Measurements from ENCODE around the gene THRB.
A peak's percentile ranks its signal among the peaks of the same experiment; 100 is the strongest.

Gene THRB

DNA sequence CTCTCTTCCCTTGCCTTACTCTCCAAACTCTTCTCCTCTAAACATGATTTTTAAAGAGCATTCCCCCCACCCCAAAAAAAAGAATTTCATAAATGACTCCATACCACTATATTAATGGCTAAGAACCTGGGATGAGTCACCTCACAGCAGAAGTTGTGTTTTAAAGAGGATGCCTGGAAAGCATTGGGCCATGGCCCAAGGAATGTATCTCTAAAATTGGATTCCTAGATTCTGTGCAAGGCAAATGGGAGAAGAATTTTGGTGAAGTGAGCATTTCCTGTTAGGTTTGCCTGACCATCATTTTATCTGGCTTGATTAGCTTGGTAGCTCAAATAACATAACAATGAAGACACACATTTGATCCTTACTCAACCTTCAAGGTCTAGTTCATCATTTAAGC lies 298.1 kb downstream of the THRB start:
- DNase-seq (ENCODE audit: low read depth) = no peak
- no peak overlapping the region for H3K4me3 ChIP-seq (ENCODE audit: low read depth, low read length)
- no peak for TF ChIP-seq MYC (IDR thresholded peaks at IDR 0.05; ENCODE audit: low read depth, low read length)
- TF ChIP-seq, protein P1, sequence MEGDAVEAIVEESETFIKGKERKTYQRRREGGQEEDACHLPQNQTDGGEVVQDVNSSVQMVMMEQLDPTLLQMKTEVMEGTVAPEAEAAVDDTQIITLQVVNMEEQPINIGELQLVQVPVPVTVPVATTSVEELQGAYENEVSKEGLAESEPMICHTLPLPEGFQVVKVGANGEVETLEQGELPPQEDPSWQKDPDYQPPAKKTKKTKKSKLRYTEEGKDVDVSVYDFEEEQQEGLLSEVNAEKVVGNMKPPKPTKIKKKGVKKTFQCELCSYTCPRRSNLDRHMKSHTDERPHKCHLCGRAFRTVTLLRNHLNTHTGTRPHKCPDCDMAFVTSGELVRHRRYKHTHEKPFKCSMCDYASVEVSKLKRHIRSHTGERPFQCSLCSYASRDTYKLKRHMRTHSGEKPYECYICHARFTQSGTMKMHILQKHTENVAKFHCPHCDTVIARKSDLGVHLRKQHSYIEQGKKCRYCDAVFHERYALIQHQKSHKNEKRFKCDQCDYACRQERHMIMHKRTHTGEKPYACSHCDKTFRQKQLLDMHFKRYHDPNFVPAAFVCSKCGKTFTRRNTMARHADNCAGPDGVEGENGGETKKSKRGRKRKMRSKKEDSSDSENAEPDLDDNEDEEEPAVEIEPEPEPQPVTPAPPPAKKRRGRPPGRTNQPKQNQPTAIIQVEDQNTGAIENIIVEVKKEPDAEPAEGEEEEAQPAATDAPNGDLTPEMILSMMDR (IDR thresholded peaks at IDR 0.05; ENCODE audit: low read depth, low read length) = no peak
- TF ChIP-seq POLR2A (IDR thresholded peaks at IDR 0.05; ENCODE audit: extremely low read depth, insufficient read length) = no peak
- TF ChIP-seq, protein P2, sequence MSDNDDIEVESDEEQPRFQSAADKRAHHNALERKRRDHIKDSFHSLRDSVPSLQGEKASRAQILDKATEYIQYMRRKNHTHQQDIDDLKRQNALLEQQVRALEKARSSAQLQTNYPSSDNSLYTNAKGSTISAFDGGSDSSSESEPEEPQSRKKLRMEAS (IDR thresholded peaks at IDR 0.05; ENCODE audit: low read depth, low read length) = no peak

DNA sequence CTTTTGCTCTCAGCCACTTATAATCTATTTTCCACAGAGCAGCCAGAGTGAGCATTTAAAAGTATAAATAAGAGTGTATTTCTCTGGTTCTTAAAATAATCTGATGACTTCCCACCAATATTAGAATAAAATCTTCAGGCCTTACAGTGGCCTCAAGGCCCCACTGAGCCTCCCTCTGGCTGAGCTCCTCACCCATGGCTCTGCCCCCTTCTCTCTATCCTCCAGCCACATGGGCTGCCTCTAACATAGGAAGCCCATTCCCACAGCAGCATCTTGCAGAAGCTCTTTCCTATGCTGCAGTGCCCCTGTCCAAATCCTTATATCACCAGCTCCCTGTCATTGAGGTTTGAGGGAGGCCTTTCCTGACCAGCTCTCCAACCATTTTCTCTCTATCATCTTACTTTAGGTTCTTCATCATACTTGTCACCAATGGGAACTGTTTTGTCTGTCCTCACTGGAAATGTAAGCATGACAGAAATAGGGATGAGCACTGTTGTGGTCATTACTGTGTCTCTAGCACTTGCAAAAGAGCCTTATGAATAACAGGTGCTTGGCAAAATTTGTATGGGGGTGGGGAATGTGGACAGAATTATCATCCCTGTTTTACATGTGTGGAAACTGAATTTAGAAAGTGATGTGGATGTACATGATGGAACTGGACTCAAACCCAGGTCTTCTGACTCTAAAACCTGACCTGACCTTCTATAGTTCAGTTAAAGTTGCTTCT lies 299.0 kb downstream of the THRB start:
- TF ChIP-seq POLR2A (IDR thresholded peaks at IDR 0.05; ENCODE audit: extremely low read depth, insufficient read length) = no peak
- TF ChIP-seq MYC (IDR thresholded peaks at IDR 0.05; ENCODE audit: low read depth, low read length) = no peak
- TF ChIP-seq, protein P2 (IDR thresholded peaks at IDR 0.05; ENCODE audit: low read depth, low read length) = no peak
- TF ChIP-seq, protein P1 (IDR thresholded peaks at IDR 0.05; ENCODE audit: low read depth, low read length) = no peak
- no peak for DNase-seq (ENCODE audit: low read depth)
- H3K4me3 ChIP-seq (ENCODE audit: low read depth, low read length) = no peak overlapping the region

GRCh38 chr3:24192469-24193056 lies 302.1 kb downstream of the THRB start:
- no peak for DNase-seq (ENCODE audit: low read depth)
- TF ChIP-seq, protein P2 (IDR thresholded peaks at IDR 0.05; ENCODE audit: low read depth, low read length) = no peak
- no peak overlapping the region for H3K4me3 ChIP-seq (ENCODE audit: low read depth, low read length)

GRCh38 chr3:24191801-24192403 lies 302.7 kb downstream of the THRB start:
- TF ChIP-seq, protein P2 (IDR thresholded peaks at IDR 0.05; ENCODE audit: low read depth, low read length) = no peak
- TF ChIP-seq, protein P1 (IDR thresholded peaks at IDR 0.05; ENCODE audit: low read depth, low read length) = no peak
- TF ChIP-seq MYC (IDR thresholded peaks at IDR 0.05; ENCODE audit: low read depth, low read length) (no peak), POLR2A (IDR thresholded peaks at IDR 0.05; ENCODE audit: extremely low read depth, insufficient read length) (no peak)
- DNase-seq (ENCODE audit: low read depth) = no peak
- no peak overlapping the region for H3K4me3 ChIP-seq (ENCODE audit: low read depth, low read length)

DNA sequence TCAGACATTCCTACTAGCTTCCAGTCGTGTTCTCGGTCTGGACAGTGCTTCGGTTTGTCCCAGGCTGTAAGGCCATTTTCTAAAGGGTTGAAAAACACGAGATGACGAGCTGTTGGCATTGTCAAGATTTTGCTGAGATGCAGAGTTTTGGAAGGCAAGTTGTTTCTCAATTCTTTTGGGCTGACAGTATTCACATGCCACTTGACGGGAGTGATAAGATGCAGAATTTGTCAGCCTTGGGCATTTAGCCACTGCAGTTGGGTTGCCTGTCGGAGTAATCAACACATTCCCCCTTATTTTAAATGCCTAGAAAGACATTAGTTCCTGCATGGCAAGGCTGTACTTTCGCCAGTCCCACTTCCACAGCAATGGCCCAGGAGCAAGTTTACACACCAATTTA lies 304.4 kb downstream of the THRB start:
- DNase-seq (ENCODE audit: low read depth) = no peak
- no peak overlapping the region for H3K4me3 ChIP-seq (ENCODE audit: low read depth, low read length)
- TF ChIP-seq POLR2A (IDR thresholded peaks at IDR 0.05; ENCODE audit: extremely low read depth, insufficient read length) = no peak

DNA sequence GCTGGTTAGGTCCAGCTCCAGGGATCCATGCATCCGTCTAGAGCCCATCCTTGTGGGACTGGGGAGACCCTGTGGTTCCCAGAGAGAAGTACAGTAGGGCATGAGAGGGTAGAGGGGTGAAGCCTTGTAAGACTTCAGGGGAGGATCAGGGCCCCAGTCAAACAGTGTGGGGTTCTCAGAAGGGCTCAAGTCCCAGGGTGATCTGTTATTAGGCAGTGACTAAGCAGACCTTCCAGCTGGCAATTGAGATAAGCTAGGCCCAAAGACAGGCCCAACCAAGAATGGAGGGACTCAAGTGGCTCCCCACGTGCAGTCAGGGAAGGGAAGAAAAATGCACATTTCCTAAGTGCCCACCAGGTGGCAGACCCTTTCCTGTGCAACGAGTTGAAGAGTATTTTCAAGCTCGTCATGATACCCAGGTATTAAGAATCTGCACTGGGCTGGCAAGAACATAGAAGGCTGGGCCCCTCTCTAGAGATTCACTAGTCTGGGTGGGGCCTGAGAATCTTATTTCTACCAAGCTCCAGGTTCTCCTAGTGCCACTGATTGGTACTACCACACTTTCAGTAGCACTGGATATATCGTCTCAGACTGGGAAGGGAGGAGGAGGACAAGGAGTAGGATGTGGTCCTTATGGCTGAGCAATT lies 308.8 kb downstream of the THRB start:
- peak; percentile 59 for DNase-seq (ENCODE audit: low read depth)
- no peak overlapping the region for H3K4me3 ChIP-seq (ENCODE audit: low read depth, low read length)
- TF ChIP-seq POLR2A (IDR thresholded peaks at IDR 0.05; ENCODE audit: extremely low read depth, insufficient read length) = no peak
- TF ChIP-seq, protein P1 (IDR thresholded peaks at IDR 0.05; ENCODE audit: low read depth, low read length) = peak; percentile 61
- TF ChIP-seq, protein P2 (IDR thresholded peaks at IDR 0.05; ENCODE audit: low read depth, low read length) = peak; percentile 56
- peak; percentile 32; the same call in 1 of the 2 replicates for TF ChIP-seq MYC (IDR thresholded peaks at IDR 0.05; ENCODE audit: low read depth, low read length)
